ENCODE results near the gene COL13A1. TPM values are rescaled to one million over a fixed set of nuclear protein-coding genes. Genes with fewer than 3 reads are reported as not detected.

COL13A1 gene
- total RNA-seq, 1 donor from 2014 or later = 0.86 TPM

GRCh38 chr10:69904533-69904932 lies 102.8 kb downstream of the COL13A1 start:
- DNase-seq (ENCODE audit: low read depth) (no peak), FAIRE-seq (no peak)
- H3K4me3 ChIP-seq (ENCODE audit: insufficient read depth, low read depth, low read length) = no peak overlapping the region
- H3K9me3 Mint-ChIP-seq (ENCODE audit: unreplicated experiment) = peaks cover 2% of the 10 kb centered on the region
- no peak for TF ChIP-seq EZH2 (IDR thresholded peaks at IDR 0.05; ENCODE audit: insufficient read depth, low read length)
- TF ChIP-seq, protein P1, sequence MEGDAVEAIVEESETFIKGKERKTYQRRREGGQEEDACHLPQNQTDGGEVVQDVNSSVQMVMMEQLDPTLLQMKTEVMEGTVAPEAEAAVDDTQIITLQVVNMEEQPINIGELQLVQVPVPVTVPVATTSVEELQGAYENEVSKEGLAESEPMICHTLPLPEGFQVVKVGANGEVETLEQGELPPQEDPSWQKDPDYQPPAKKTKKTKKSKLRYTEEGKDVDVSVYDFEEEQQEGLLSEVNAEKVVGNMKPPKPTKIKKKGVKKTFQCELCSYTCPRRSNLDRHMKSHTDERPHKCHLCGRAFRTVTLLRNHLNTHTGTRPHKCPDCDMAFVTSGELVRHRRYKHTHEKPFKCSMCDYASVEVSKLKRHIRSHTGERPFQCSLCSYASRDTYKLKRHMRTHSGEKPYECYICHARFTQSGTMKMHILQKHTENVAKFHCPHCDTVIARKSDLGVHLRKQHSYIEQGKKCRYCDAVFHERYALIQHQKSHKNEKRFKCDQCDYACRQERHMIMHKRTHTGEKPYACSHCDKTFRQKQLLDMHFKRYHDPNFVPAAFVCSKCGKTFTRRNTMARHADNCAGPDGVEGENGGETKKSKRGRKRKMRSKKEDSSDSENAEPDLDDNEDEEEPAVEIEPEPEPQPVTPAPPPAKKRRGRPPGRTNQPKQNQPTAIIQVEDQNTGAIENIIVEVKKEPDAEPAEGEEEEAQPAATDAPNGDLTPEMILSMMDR (IDR thresholded peaks at IDR 0.05; ENCODE audit: insufficient read depth, low read depth, low read length) = no peak
- no peak overlapping the region for H3K4me3 Mint-ChIP-seq (ENCODE audit: unreplicated experiment)
- no peak overlapping the region for H2AFZ ChIP-seq (ENCODE audit: low read depth, low read length)
- H3K36me3 ChIP-seq (ENCODE audit: insufficient read depth, low read length) = no peaks in the 10 kb centered on the region
- H3K4me1 Mint-ChIP-seq (ENCODE audit: low read depth, unreplicated experiment) = peaks cover 4% of the 10 kb centered on the region
- H4K20me1 ChIP-seq (ENCODE audit: insufficient read depth, low read length) = no peaks in the 10 kb centered on the region
- no peaks in the 10 kb centered on the region for H3K79me2 ChIP-seq (ENCODE audit: insufficient read depth, low read length)
- H3K9ac ChIP-seq (ENCODE audit: low read length) = no peak overlapping the region
- H3K27me3 ChIP-seq (ENCODE audit: insufficient read depth, low read length) = no peaks in the 10 kb centered on the region
- H3K4me2 ChIP-seq (ENCODE audit: low read length) = no peak overlapping the region
- no peak overlapping the region for H3K27ac ChIP-seq (ENCODE audit: low read depth, low read length)
- H3K27ac Mint-ChIP-seq (ENCODE audit: unreplicated experiment) = no peak overlapping the region
- no peaks in the 10 kb centered on the region for H3K9me3 ChIP-seq (ENCODE audit: insufficient read depth, low read depth, low read length)
- peaks cover 47% of the 10 kb centered on the region for H3K27me3 Mint-ChIP-seq (ENCODE audit: low read depth, unreplicated experiment)
- H3K4me1 ChIP-seq (ENCODE audit: insufficient read depth, low read length) = no peaks in the 10 kb centered on the region
- no peaks in the 10 kb centered on the region for H3K36me3 Mint-ChIP-seq (ENCODE audit: low read depth, unreplicated experiment)

DNA sequence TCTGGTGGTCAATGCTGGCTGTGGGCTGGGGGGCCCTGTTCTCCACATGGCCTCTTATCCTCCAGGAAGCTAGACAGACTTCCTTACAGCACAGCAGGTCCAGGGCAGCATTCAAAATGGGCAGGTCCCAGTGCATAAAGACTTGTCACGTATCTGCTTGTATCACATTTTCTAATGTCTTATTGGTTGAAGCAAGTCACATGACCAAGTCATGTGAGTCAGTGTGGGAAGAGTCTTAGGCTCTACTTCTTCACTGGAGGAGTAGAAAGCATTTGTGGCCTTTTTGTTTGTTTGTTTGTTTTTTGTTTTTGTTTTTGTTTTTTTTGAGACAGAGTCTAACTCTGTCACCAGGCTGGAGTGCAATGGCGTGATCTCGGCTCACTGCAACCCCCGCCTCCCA lies 104.7 kb downstream of the COL13A1 start:
- Mint-ChIP-seq H3K9me3 (ENCODE audit: unreplicated experiment) (no peaks in the 10 kb centered on the region), H3K27me3 (ENCODE audit: low read depth, unreplicated experiment) (peaks cover 54% of the 10 kb centered on the region), H3K36me3 (ENCODE audit: low read depth, unreplicated experiment) (no peaks in the 10 kb centered on the region), H3K4me1 (ENCODE audit: low read depth, unreplicated experiment) (no peaks in the 10 kb centered on the region), H3K4me3 (ENCODE audit: unreplicated experiment) (no peak overlapping the region), H3K27ac (ENCODE audit: unreplicated experiment) (no peak overlapping the region)
- Histone ChIP-seq H3K79me2 (ENCODE audit: insufficient read depth, low read length) (no peaks in the 10 kb centered on the region), H3K4me2 (ENCODE audit: low read length) (no peak overlapping the region), H3K27me3 (ENCODE audit: insufficient read depth, low read length) (no peaks in the 10 kb centered on the region), H3K36me3 (ENCODE audit: insufficient read depth, low read length) (no peaks in the 10 kb centered on the region), H3K4me1 (ENCODE audit: insufficient read depth, low read length) (no peaks in the 10 kb centered on the region), H3K27ac (ENCODE audit: low read depth, low read length) (no peak overlapping the region), H3K9me3 (ENCODE audit: insufficient read depth, low read depth, low read length) (no peaks in the 10 kb centered on the region), H3K4me3 (ENCODE audit: insufficient read depth, low read depth, low read length) (no peak overlapping the region), H4K20me1 (ENCODE audit: insufficient read depth, low read length) (no peaks in the 10 kb centered on the region), H2AFZ (ENCODE audit: low read depth, low read length) (no peak overlapping the region), H3K9ac (ENCODE audit: low read length) (no peak overlapping the region)
- TF ChIP-seq, protein P1 (IDR thresholded peaks at IDR 0.05; ENCODE audit: insufficient read depth, low read depth, low read length) = no peak
- TF ChIP-seq EZH2 (IDR thresholded peaks at IDR 0.05; ENCODE audit: insufficient read depth, low read length) = no peak
- no peak for FAIRE-seq
- no peak for DNase-seq (ENCODE audit: low read depth)

DNA sequence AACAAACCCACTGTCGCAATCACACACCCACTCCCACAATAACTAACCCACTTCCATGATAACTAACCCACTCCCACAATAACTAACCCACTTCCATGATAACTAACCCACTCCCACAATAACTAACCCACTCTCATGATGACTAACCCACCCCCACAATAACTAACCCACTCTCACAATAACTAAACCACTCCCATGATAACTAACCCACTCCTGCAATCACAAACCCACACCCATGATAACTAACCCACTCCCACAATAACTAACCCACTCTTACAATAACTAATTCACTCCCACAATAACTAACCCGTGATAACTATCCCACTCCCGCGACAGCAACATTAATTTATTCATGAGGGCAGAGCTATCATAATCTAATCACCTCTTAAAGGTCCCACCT lies 105.8 kb downstream of the COL13A1 start:
- Histone ChIP-seq H3K4me1 (ENCODE audit: insufficient read depth, low read length) (no peaks in the 10 kb centered on the region), H3K9me3 (ENCODE audit: insufficient read depth, low read depth, low read length) (no peaks in the 10 kb centered on the region), H2AFZ (ENCODE audit: low read depth, low read length) (no peak overlapping the region), H3K36me3 (ENCODE audit: insufficient read depth, low read length) (no peaks in the 10 kb centered on the region), H3K9ac (ENCODE audit: low read length) (no peak overlapping the region), H3K79me2 (ENCODE audit: insufficient read depth, low read length) (no peaks in the 10 kb centered on the region), H3K4me2 (ENCODE audit: low read length) (no peak overlapping the region), H3K4me3 (ENCODE audit: insufficient read depth, low read depth, low read length) (no peak overlapping the region), H4K20me1 (ENCODE audit: insufficient read depth, low read length) (no peaks in the 10 kb centered on the region), H3K27me3 (ENCODE audit: insufficient read depth, low read length) (no peaks in the 10 kb centered on the region), H3K27ac (ENCODE audit: low read depth, low read length) (no peak overlapping the region)
- H3K27ac Mint-ChIP-seq (ENCODE audit: unreplicated experiment) = no peak overlapping the region
- peaks cover 57% of the 10 kb centered on the region for H3K27me3 Mint-ChIP-seq (ENCODE audit: low read depth, unreplicated experiment)
- TF ChIP-seq EZH2 (IDR thresholded peaks at IDR 0.05; ENCODE audit: insufficient read depth, low read length) = no peak
- TF ChIP-seq, protein P1 (IDR thresholded peaks at IDR 0.05; ENCODE audit: insufficient read depth, low read depth, low read length) = no peak
- no peak overlapping the region for H3K4me3 Mint-ChIP-seq (ENCODE audit: unreplicated experiment)
- FAIRE-seq (no peak), DNase-seq (ENCODE audit: low read depth) (no peak)
- H3K4me1 Mint-ChIP-seq (ENCODE audit: low read depth, unreplicated experiment) = no peaks in the 10 kb centered on the region
- H3K9me3 Mint-ChIP-seq (ENCODE audit: unreplicated experiment) = no peaks in the 10 kb centered on the region
- H3K36me3 Mint-ChIP-seq (ENCODE audit: low read depth, unreplicated experiment) = no peaks in the 10 kb centered on the region

Measured in astrocyte (in vitro differentiated cells and primary cell).